ENCODE data around the gene FHOD1.

- TF ChIP-seq CTCF (conservative IDR thresholded peaks at IDR 0.05; ENCODE audit: low read depth, low read length) (no peak), CEBPB (IDR thresholded peaks at IDR 0.05; ENCODE audit: low read depth, low read length) (no peak)
Measured at GRCh38 chr16:67191995-67192681, 55.1 kb downstream of the FHOD1 start, which contains the start of gene E2F4.
